ENCODE results near the gene C2orf49.

- TF ChIP-seq CTCF (conservative IDR thresholded peaks at IDR 0.05 in 1 of 2, IDR thresholded peaks at IDR 0.05 in 1 of 2; ENCODE audit: extremely low read depth in 1 of 2, insufficient read depth in 1 of 2, low read depth in 1 of 2, low read length in 2 of 2) = peak; percentile 60 to 66
- no peak for TF ChIP-seq EZH2 (IDR thresholded peaks at IDR 0.05; ENCODE audit: borderline replicate concordance, low read length)
These were observed 49.6 kb upstream of the C2orf49 start for GRCh38 chr2:105287692-105288091.
